ENCODE results near the gene FMR1NB.

The FMR1NB gene

GRCh38 chrX:147950352-147950751, 30.8 kb upstream of the FMR1NB start:
- Mint-ChIP-seq H3K4me3 (no peak overlapping the region), H3K36me3 (ENCODE audit: low read depth) (peaks cover 37% of the 10 kb centered on the region), H3K27ac (no peak overlapping the region), H3K27me3 (ENCODE audit: low read depth) (no peaks in the 10 kb centered on the region), H3K4me1 (no peaks in the 10 kb centered on the region), H3K9me3 (no peaks in the 10 kb centered on the region)
- TF ChIP-seq CTCF (IDR thresholded peaks at IDR 0.05; ENCODE audit: unreplicated experiment in 3 of 3) = no peak

GRCh38 chrX:147953976-147954375, 27.2 kb upstream of the FMR1NB start:
- no peak overlapping the region for H3K27ac Mint-ChIP-seq
- H3K4me3 Mint-ChIP-seq = no peak overlapping the region
- no peaks in the 10 kb centered on the region for H3K27me3 Mint-ChIP-seq (ENCODE audit: low read depth)
- no peaks in the 10 kb centered on the region for H3K4me1 Mint-ChIP-seq
- peaks cover 23% of the 10 kb centered on the region for H3K36me3 Mint-ChIP-seq (ENCODE audit: low read depth)
- no peak for TF ChIP-seq CTCF (IDR thresholded peaks at IDR 0.05; ENCODE audit: unreplicated experiment in 3 of 3)
- peaks cover 15% of the 10 kb centered on the region for H3K9me3 Mint-ChIP-seq

- Mint-ChIP-seq H3K36me3 (ENCODE audit: low read depth) (no peaks in the 10 kb centered on the region), H3K27ac (no peak overlapping the region), H3K27me3 (ENCODE audit: low read depth) (no peaks in the 10 kb centered on the region), H3K4me1 (no peaks in the 10 kb centered on the region), H3K4me3 (no peak overlapping the region), H3K9me3 (peaks cover 22% of the 10 kb centered on the region)
- no peak for TF ChIP-seq CTCF (IDR thresholded peaks at IDR 0.05; ENCODE audit: unreplicated experiment in 3 of 3)
These were observed 23.8 kb upstream of the FMR1NB start for GRCh38 chrX:147957291-147957690.

DNA sequence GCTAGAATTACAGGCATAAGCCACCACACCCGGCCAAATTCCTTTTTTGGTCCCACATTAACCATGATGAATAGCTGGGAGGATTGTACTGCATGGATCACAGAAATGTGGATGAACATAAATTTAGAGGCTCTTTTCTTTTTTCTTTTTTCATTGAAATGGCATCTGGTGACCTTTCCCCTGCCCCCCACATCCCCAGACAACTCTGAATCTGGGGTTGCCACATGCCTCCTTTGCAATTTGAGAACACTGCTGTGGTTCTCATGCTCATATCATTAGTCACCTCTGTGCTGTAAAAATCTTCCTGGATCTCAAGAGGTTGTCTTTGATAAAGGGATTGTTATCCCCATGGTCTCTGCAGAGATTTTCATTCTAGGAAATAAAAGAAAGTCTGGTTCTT, 22.8 kb upstream of the FMR1NB start:
- TF ChIP-seq CTCF (IDR thresholded peaks at IDR 0.05; ENCODE audit: unreplicated experiment in 3 of 3) = no peak
- H3K36me3 Mint-ChIP-seq (ENCODE audit: low read depth) = no peaks in the 10 kb centered on the region
- no peaks in the 10 kb centered on the region for H3K27me3 Mint-ChIP-seq (ENCODE audit: low read depth)
- H3K9me3 Mint-ChIP-seq = peaks cover 24% of the 10 kb centered on the region
- H3K27ac Mint-ChIP-seq = no peak overlapping the region
- H3K4me3 Mint-ChIP-seq = no peak overlapping the region
- H3K4me1 Mint-ChIP-seq = no peaks in the 10 kb centered on the region

DNA sequence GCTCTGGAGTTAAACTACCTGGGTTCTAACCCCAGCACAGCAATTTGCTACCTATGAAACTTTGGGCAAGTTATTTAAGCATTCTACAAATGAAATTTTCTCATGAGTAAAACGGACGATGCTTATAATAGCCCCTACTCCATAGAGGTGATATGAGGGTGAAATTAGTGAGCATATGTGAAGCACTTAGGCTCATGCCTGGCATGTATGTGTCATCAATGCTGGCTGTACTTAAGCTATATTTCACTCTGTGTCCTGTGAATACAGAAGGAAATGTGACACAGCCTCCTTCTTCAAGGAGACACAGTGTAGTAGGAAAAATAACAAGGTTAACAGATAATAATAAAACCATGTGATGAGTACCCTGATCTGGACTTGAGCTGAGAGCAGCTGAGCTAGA, 20.4 kb upstream of the FMR1NB start:
- no peaks in the 10 kb centered on the region for H3K4me1 Mint-ChIP-seq
- H3K9me3 Mint-ChIP-seq = peaks cover 29% of the 10 kb centered on the region
- H3K36me3 Mint-ChIP-seq (ENCODE audit: low read depth) = no peaks in the 10 kb centered on the region
- no peaks in the 10 kb centered on the region for H3K27me3 Mint-ChIP-seq (ENCODE audit: low read depth)
- no peak for TF ChIP-seq CTCF (IDR thresholded peaks at IDR 0.05; ENCODE audit: unreplicated experiment in 3 of 3)
- H3K27ac Mint-ChIP-seq = no peak overlapping the region
- H3K4me3 Mint-ChIP-seq = no peak overlapping the region

GRCh38 chrX:147962476-147962875, 18.7 kb upstream of the FMR1NB start:
- no peaks in the 10 kb centered on the region for H3K27me3 Mint-ChIP-seq (ENCODE audit: low read depth)
- no peak overlapping the region for H3K27ac Mint-ChIP-seq
- no peaks in the 10 kb centered on the region for H3K4me1 Mint-ChIP-seq
- peaks cover 28% of the 10 kb centered on the region for H3K9me3 Mint-ChIP-seq
- TF ChIP-seq CTCF (IDR thresholded peaks at IDR 0.05; ENCODE audit: unreplicated experiment in 3 of 3) = no peak
- H3K36me3 Mint-ChIP-seq (ENCODE audit: low read depth) = no peaks in the 10 kb centered on the region
- no peak overlapping the region for H3K4me3 Mint-ChIP-seq

All from nephron (organoid).